HepG2 (cell line): ENCODE measurements around the gene HDDC3. TPM values are rescaled to one million over a fixed set of nuclear protein-coding genes. Genes with fewer than 3 reads are reported as not detected.

Experiments
- DPF2 ChIP-seq: sonication (generic); formaldehyde crosslinking; IDR thresholded peaks from 2 replicates; pipeline ENCODE4 v1.4.0; 2020; ENCODE audit warnings: mild to moderate bottlenecking, low read depth, missing genetic modification reagents, borderline replicate concordance
- FOSL2 ChIP-seq: sonication (generic); formaldehyde crosslinking; IDR thresholded peaks from 2 replicates; pipeline ENCODE4 v1.4.0; 2020; ENCODE audit warnings: missing genetic modification reagents
- JDP2 ChIP-seq: sonication (generic); formaldehyde crosslinking; IDR thresholded peaks from 2 replicates; pipeline ENCODE4 v1.8.1; 2022; ENCODE audit warnings: missing genetic modification reagents, borderline replicate concordance
- MBNL3 ChIP-seq: fragments of 250-450 bp; sonication (Bioruptor Pico); conservative IDR thresholded peaks from 2 replicates; pipeline ENCODE4 v1.8.0; 2022; ENCODE audit warnings: mild to moderate bottlenecking, inconsistent platforms
- NCOA1 ChIP-seq: sonication (generic); formaldehyde crosslinking; IDR thresholded peaks from 2 replicates; pipeline ENCODE4 v1.9.0; 2021; ENCODE audit warnings: missing genetic modification reagents
- TERF1 ChIP-seq: sonication (generic); formaldehyde crosslinking; IDR thresholded peaks from 2 replicates; pipeline ENCODE4 v1.8.0; 2022; ENCODE audit warnings: mild to moderate bottlenecking, missing genetic modification reagents, moderate library complexity
- TFE3 ChIP-seq: IDR thresholded peaks from 2 replicates; pipeline ENCODE4 v1.6.1; 2016
- TSC22D2 ChIP-seq: sonication (generic); formaldehyde crosslinking; IDR thresholded peaks from 2 replicates; pipeline ENCODE4 v1.5.1; 2020; ENCODE audit warnings: missing genetic modification reagents, mild to moderate bottlenecking, borderline replicate concordance
- ZFY ChIP-seq: sonication (generic); formaldehyde crosslinking; IDR thresholded peaks from 2 replicates; pipeline ENCODE4 v1.4.0; 2020; ENCODE audit warnings: missing genetic modification reagents
- ZNF263 ChIP-seq: sonication (generic); formaldehyde crosslinking; IDR thresholded peaks from 2 replicates; pipeline ENCODE4 v1.4.0; 2020; ENCODE audit warnings: missing genetic modification reagents
- ZNF280D ChIP-seq: sonication (generic); formaldehyde crosslinking; IDR thresholded peaks from 2 replicates; pipeline ENCODE4 v1.5.1; 2020; ENCODE audit warnings: mild to moderate bottlenecking, missing genetic modification reagents
- ZNF337 ChIP-seq: sonication (generic); formaldehyde crosslinking; IDR thresholded peaks from 2 replicates; pipeline ENCODE4 v1.5.1; 2020; ENCODE audit warnings: missing genetic modification reagents, low read depth, mild to moderate bottlenecking, borderline replicate concordance
- ZNF33B ChIP-seq: sonication (generic); formaldehyde crosslinking; IDR thresholded peaks from 2 replicates; pipeline ENCODE4 v1.5.1; 2020; ENCODE audit warnings: mild to moderate bottlenecking, missing genetic modification reagents
- ZNF512 ChIP-seq: sonication (generic); formaldehyde crosslinking; IDR thresholded peaks from 2 replicates; pipeline ENCODE4 v1.4.0; 2020; ENCODE audit warnings: mild to moderate bottlenecking, missing genetic modification reagents
- ZNF704 ChIP-seq: sonication (generic); formaldehyde crosslinking; IDR thresholded peaks from 2 replicates; pipeline ENCODE4 v1.8.1; 2023; ENCODE audit warnings: mild to moderate bottlenecking, inconsistent platforms, moderate library complexity, missing genetic modification reagents, borderline replicate concordance
- ZNF816 ChIP-seq: sonication (generic); formaldehyde crosslinking; IDR thresholded peaks from 2 replicates; pipeline ENCODE4 v1.8.0; 2022; ENCODE audit warnings: missing genetic modification reagents, mild to moderate bottlenecking, borderline replicate concordance
- ZNF850 ChIP-seq: sonication (generic); formaldehyde crosslinking; conservative IDR thresholded peaks from 2 replicates; pipeline ENCODE4 v1.9.0; 2021; ENCODE audit warnings: mild to moderate bottlenecking, missing genetic modification reagents
- polyA plus RNA-seq, 8 experiments: library from polyadenylated mRNA; depleted of rRNA in 3 of 8; stranded (reverse) in 7 of 8; unstranded in 1 of 8; fragments of >200 nt; fragmentation: Illumina TruSeq in 4 of 8; extraction: Trizol in 4 of 8; gene quantifications; 2 replicates each; pipeline versions ENCODE4 v1.2.1 to v1.2.3, GENCODE V29; 2011 to 2016; ENCODE audit warnings: low read depth in 4 of 8, missing spikeins in 1 of 8, mixed read lengths in 1 of 8; ENCODE audit not compliant: insufficient read depth in 1 of 8
- total RNA-seq, 5 experiments: library from RNA; depleted of rRNA; stranded (reverse); fragments of >200 nt; fragmentation: Illumina TruSeq; extraction: Trizol; gene quantifications; 2 replicates each; pipeline ENCODE4 v1.2.3, GENCODE V29; 2016; ENCODE audit warnings: low read depth in 1 of 5
- TF ChIP-seq, protein P1 (sequence below): sonication (generic); formaldehyde crosslinking; IDR thresholded peaks from 2 replicates; pipeline ENCODE4 v1.8.1; 2023; ENCODE audit warnings: mild to moderate bottlenecking, moderate library complexity, missing genetic modification reagents

HDDC3 gene
- total and polyA plus RNA-seq, 2 of the 13 experiments (the other 11 are each of a cell fraction or from before 2014, with no cell fraction given): 18.7 to 28.3 TPM

DNA sequence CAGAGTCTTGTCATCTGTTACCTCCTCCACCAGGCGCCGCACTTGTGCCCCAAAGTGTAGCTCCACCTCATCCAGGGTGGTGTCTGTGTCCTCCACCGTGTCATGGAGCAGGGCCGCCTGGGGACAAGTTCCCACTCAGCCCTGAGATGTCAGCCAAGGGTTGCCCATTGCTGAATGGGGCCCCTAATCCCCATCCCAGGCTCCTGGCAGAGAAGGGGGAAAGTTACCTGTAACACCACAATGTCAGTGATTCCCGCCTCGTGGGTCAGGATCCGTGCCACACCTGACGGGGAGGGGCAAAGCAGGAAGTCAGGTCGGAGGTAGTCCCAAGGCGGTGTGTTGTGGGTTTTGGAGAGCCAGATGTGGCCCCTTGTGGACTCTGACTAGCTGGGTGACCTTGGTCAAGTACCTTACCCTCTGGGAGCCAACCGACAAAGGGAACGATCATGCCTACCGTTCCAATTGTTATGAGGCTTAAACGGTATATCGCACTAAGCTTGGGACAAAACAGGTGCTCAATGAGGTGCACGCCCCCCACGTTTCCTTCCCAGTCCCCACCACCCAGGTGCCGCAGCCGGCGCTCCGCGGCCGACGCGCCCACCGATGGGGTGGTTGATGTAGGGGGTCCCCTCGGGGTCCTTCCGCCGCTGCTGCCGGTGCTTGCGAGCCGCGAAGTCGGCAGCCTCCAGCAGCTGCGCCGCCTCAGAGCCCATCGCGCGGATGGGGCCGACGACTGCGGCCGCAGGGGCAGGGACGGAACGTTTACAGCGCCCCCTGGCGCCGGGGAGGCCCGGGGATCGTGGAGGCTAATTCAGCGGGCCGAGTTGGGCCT is at the start of gene HDDC3 (continued):
- no peak for TF ChIP-seq TERF1 (CRISPR knock-in tag)
- TF ChIP-seq JDP2 (CRISPR knock-in tag): no peak
- no peak; the same call in 1 of the 2 replicates for TF ChIP-seq TSC22D2
- TF ChIP-seq ZNF280D (CRISPR knock-in tag): 0 out of 2 replicates have a peak, but pooled peaks have one; percentile 14
- no peak for TF ChIP-seq ZNF704 (CRISPR knock-in tag)
- peak; percentile 22; the same call in 1 of the 2 replicates for TF ChIP-seq TFE3
- no peak for TF ChIP-seq ZNF512 (CRISPR knock-in tag)
- peak; percentile 90 for TF ChIP-seq NCOA1
- TF ChIP-seq, protein P1, sequence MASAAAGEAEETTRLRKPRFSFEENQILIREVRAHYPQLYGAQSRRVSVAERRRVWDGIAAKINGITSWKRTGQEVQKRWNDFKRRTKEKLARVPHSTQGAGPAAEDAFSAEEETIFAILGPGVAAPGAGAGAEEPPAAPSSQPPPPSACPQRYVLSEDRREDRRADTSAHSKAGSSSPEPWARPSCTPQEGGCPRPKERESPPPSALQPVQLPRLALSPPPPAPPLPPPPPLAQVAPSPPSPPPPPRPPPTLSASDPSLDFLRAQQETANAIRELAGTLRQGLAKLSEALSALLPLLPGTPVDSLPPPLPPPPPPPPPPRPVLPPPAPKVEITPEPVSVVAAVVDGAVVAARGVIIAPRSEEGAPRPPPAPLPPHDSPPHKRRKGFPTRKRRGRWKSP (CRISPR knock-in tag): peak; percentile 56; the same call in 1 of the 2 replicates
- TF ChIP-seq FOSL2 (CRISPR knock-in tag): peak; percentile 47
- peak; percentile 89 for TF ChIP-seq ZNF263 (CRISPR knock-in tag)
- no peak for TF ChIP-seq MBNL3 (CRISPR knock-in tag)
- no peak for TF ChIP-seq ZNF816
- TF ChIP-seq ZFY (CRISPR knock-in tag): peak; percentile 91
- no peak for TF ChIP-seq ZNF33B (CRISPR knock-in tag)
- no peak for TF ChIP-seq DPF2 (CRISPR knock-in tag)
- 0 out of 2 replicates have a peak, but pooled peaks have one; percentile 54 for TF ChIP-seq ZNF337 (CRISPR knock-in tag)
- no peak for TF ChIP-seq ZNF850 (CRISPR knock-in tag)
